Activated naive CD8-positive, alpha-beta T cell treated with anti-CD3 and anti-CD28 coated beads for 36 hours (primary cell): Measurements from ENCODE around the gene RSF1. TPM values are rescaled to one million over a fixed set of nuclear protein-coding genes. Genes with fewer than 3 reads are reported as not detected.

ENCODE experiments used
- DNase-seq: peaks from one replicate; pipeline ENCODE4 v3.0.0; 2021
- H3K27ac Mint-ChIP-seq: one replicate; pipeline ENCODE4 v1.8.0; 2022; ENCODE audit warnings: mild to moderate bottlenecking, moderate library complexity, mixed read lengths
- H3K27me3 Mint-ChIP-seq: one replicate; pipeline ENCODE4 v1.8.0; 2022; ENCODE audit warnings: mild to moderate bottlenecking, mixed read lengths
- H3K36me3 Mint-ChIP-seq: one replicate; pipeline ENCODE4 v1.8.0; 2021; ENCODE audit warnings: mild to moderate bottlenecking, mixed read lengths
- H3K4me1 Mint-ChIP-seq: one replicate; pipeline ENCODE4 v1.8.0; 2021; ENCODE audit warnings: mixed read lengths
- H3K4me3 Mint-ChIP-seq: one replicate; pipeline ENCODE4 v1.8.0; 2022; ENCODE audit warnings: mild to moderate bottlenecking, moderate library complexity, mixed read lengths
- H3K9me3 Mint-ChIP-seq: one replicate; pipeline ENCODE4 v1.8.0; 2022; ENCODE audit warnings: mixed read lengths
- total RNA-seq, 2 experiments: library from RNA; stranded (reverse); gene quantifications; one replicate each; pipeline ENCODE4 v1.2.3, GENCODE V29; 2021

The RSF1 gene
- total RNA-seq, 2 experiments from 2014 or later, result 40.5 to 48.3 TPM

DNA sequence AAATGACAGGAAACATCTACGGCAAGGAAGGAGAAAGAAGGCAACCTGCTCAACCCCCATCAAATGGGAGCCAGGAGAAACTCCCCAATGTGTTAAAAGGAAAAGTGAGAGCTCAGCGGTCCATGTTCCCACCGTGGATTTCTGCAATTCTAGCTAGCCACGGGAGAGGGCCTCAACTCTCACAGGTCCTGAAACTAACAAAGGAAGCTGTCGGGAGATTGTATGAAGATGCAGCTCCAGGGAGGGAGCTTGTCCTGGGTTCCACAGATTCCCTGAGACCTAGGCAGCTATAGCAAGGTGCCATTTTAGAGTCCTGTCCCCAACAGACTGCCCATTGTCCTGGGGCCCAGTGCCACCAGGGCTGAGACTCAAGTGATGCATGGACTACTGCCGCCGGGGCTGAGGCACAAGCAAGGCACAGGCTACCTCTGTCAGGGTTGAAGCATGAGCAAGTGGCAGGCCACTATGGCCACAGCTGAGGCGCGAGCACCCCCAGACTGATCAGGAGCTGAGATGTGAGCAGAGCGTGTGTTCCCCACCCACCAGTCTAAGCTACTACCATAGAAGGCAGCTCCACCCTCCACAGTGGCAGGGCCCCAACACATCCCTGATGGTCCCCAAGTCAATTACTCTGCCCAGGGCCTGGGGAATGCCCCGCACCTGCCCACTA lies 31.3 kb downstream of the RSF1 start:
- peaks cover 40% of the 10 kb centered on the region for H3K4me1 Mint-ChIP-seq
- H3K4me3 Mint-ChIP-seq, result no peak overlapping the region
- H3K27me3 Mint-ChIP-seq, result no peaks in the 10 kb centered on the region
- H3K9me3 Mint-ChIP-seq, result peaks cover 20% of the 10 kb centered on the region
- H3K36me3 Mint-ChIP-seq, result peaks cover 53% of the 10 kb centered on the region
- H3K27ac Mint-ChIP-seq, result peak overlapping the region; percentile 67
- DNase-seq, result no peak

DNA sequence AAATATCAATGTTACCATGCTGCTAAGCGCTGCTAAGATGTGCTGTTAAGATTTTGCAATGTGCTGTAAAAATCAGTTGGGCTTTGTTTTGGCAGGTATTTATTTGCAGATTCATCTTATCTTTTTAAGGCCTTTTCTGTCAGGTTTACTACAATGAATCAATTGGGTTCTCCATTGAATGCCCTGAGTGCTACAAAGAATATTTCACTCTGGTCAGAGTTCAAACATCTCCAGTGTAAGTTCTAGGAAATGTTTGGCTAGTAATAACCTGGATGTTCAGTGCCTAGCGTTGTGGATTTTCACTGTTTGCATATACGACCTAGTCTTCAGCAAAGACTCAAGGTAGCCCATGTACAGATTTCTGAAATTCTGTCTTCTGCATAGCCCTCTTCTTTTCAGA lies 36.0 kb downstream of the RSF1 start:
- H3K27me3 Mint-ChIP-seq, result no peaks in the 10 kb centered on the region
- no peak overlapping the region for H3K4me3 Mint-ChIP-seq
- DNase-seq, result no peak
- H3K36me3 Mint-ChIP-seq, result peaks cover 18% of the 10 kb centered on the region
- no peak overlapping the region for H3K27ac Mint-ChIP-seq
- no peaks in the 10 kb centered on the region for H3K9me3 Mint-ChIP-seq
- H3K4me1 Mint-ChIP-seq, result peaks cover 35% of the 10 kb centered on the region

DNA sequence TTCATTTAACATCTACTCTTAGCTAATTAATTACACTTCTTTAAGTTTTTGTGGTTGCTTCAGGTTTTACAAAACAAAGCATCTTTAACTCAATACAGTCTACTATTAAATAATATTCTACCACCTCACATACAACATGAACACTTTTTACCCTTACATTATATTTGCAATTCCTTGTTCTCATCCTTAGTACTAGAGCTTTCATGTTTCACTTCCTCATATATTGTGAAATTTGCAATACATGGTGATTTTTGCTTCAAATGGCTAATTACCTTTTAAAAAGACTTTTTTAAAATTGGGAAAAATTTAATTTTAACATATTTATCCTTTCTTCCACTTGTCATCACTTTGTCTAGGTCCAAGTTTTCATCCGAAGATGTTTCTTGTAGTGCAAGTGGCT lies 37.5 kb downstream of the RSF1 start:
- peaks cover 28% of the 10 kb centered on the region for H3K4me1 Mint-ChIP-seq
- no peak overlapping the region for H3K27ac Mint-ChIP-seq
- no peaks in the 10 kb centered on the region for H3K9me3 Mint-ChIP-seq
- H3K27me3 Mint-ChIP-seq, result no peaks in the 10 kb centered on the region
- H3K36me3 Mint-ChIP-seq, result peaks cover 8% of the 10 kb centered on the region
- no peak for DNase-seq
- no peak overlapping the region for H3K4me3 Mint-ChIP-seq

DNA sequence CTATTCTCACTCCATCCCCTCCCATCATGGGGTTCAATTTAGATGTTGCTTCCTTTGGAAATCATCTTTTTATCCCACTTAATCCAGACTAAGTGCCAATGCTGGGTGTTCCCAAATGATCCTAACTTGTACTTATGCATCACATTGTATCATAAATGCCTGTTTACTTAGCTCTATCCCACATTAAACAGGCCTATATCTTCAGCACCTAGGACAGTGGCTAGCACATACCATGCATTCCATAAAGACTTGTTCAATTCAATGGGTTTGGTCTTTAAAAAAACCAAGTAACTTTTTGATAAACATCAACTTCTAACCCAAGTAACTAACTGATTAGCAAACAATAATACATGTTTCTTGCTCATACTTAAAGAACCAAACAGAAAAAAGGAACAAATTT lies 40.6 kb downstream of the RSF1 start:
- no peak for DNase-seq
- peaks cover 5% of the 10 kb centered on the region for H3K36me3 Mint-ChIP-seq
- no peak overlapping the region for H3K27ac Mint-ChIP-seq
- no peak overlapping the region for H3K4me3 Mint-ChIP-seq
- H3K4me1 Mint-ChIP-seq, result peaks cover 24% of the 10 kb centered on the region
- no peaks in the 10 kb centered on the region for H3K9me3 Mint-ChIP-seq
- H3K27me3 Mint-ChIP-seq, result no peaks in the 10 kb centered on the region

DNA sequence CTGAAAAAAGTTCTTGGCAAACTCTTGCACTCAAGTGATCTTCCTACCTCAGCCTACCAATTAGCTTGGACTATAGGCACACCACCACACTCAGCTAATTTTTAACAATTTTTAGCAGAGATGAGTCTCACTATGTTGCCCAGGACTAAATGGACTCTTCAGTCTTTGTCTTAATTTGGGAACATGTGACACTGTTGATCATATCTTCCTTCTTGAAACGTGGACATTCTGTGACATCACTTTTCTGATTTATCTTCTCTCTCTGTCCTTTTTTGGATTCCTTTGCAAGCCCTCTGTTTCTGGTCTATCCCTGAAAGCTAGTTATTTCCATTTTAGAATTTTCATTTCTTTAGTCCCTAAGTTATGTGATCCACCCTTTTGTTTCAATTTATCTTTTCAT lies 42.0 kb downstream of the RSF1 start:
- DNase-seq, result no peak
- H3K27ac Mint-ChIP-seq, result no peak overlapping the region
- H3K36me3 Mint-ChIP-seq, result peaks cover 5% of the 10 kb centered on the region

DNA sequence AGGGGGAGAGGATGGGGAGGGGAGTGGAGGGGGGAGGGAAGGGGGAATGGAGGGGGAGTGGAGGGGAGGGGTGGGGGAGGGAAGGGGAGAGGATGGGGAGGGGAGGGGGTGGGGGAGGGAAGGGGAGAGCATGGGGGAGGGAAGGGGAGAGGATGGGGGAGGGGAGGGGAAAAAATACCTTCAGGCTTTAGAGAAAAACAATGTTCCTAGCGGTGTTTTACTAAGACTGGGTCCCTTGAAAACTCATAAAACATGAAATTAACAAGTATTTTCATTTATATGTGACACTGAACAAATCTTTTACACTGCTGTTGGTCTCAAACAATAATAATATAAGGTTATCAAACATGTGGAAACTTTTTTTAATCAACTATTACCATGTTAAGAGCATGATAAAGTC lies 42.4 kb downstream of the RSF1 start:
- peaks cover 5% of the 10 kb centered on the region for H3K36me3 Mint-ChIP-seq
- H3K9me3 Mint-ChIP-seq, result no peaks in the 10 kb centered on the region
- no peak overlapping the region for H3K27ac Mint-ChIP-seq
- H3K27me3 Mint-ChIP-seq, result no peaks in the 10 kb centered on the region
- no peak overlapping the region for H3K4me3 Mint-ChIP-seq
- peaks cover 23% of the 10 kb centered on the region for H3K4me1 Mint-ChIP-seq
- no peak for DNase-seq

More for the DNA sequence above, 42.0 kb downstream of the RSF1 start:
- peaks cover 23% of the 10 kb centered on the region for H3K4me1 Mint-ChIP-seq
- H3K9me3 Mint-ChIP-seq, result no peaks in the 10 kb centered on the region
- H3K27me3 Mint-ChIP-seq, result no peaks in the 10 kb centered on the region
- H3K4me3 Mint-ChIP-seq, result no peak overlapping the region

DNA sequence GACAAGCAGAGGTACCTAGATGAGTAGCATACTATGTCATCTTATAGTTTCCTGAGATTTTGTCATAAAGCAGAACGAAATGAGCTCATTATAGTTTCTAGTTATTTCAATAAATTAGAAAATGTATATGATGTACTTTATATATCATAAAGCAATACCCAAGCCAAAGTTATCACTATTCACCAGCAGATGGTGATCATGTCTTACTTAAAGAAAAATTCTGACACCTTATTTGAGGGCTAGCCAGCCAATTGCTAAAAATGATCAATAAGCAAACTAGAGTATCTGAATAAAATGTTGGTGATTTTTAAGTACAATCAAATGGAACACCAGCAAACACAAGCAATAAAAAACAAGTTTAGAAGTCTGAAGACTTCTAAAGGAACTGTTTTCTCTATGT lies 44.1 kb downstream of the RSF1 start:
- H3K27ac Mint-ChIP-seq, result no peak overlapping the region
- H3K9me3 Mint-ChIP-seq, result no peaks in the 10 kb centered on the region
- peaks cover 31% of the 10 kb centered on the region for H3K4me1 Mint-ChIP-seq
- H3K4me3 Mint-ChIP-seq, result no peak overlapping the region
- H3K36me3 Mint-ChIP-seq, result no peaks in the 10 kb centered on the region
- DNase-seq, result no peak
- H3K27me3 Mint-ChIP-seq, result no peaks in the 10 kb centered on the region

DNA sequence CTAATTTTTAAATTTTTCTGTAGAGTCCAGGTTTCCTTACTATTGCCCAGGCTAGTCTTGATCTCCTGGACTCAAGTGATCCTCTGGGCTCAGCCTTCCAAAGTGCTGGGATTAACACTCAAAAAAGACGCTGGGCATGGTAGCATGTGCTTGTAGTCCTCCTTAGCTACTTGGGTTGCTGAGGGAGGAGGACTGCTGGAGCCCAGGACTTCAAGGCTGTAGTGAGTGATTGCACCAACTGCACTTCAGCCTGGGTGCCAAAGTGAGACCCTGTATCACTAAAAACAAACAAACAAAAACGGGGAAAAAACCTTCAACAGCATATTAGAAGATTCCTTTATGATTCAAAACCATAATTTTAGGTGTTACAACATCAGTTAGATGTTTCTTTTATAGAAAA lies 44.6 kb downstream of the RSF1 start:
- peaks cover 34% of the 10 kb centered on the region for H3K4me1 Mint-ChIP-seq
- no peak overlapping the region for H3K4me3 Mint-ChIP-seq
- no peak for DNase-seq
- H3K36me3 Mint-ChIP-seq, result no peaks in the 10 kb centered on the region
- no peaks in the 10 kb centered on the region for H3K9me3 Mint-ChIP-seq
- H3K27ac Mint-ChIP-seq, result no peak overlapping the region
- no peaks in the 10 kb centered on the region for H3K27me3 Mint-ChIP-seq

DNA sequence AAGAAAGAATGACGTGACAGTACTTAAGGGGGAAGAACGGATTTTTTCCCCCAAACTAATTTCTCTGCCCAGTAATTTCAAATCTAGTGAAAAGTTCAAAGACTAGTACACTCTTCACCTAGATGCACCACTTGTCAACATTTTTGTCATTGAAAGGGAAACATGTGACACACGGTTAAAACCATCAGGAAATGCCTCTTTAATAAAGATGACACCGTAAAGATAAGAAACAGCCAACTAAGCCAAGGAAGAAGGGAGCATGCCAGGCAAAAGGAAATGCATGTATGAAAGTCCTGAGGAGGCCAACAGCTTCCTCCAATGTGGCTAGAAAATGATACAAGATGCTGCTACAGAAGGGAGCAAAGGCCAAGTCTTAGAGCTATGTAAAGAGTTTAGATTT lies 49.4 kb downstream of the RSF1 start:
- no peak overlapping the region for H3K4me3 Mint-ChIP-seq
- H3K9me3 Mint-ChIP-seq, result no peaks in the 10 kb centered on the region
- H3K36me3 Mint-ChIP-seq, result no peaks in the 10 kb centered on the region
- no peak for DNase-seq
- peaks cover 42% of the 10 kb centered on the region for H3K4me1 Mint-ChIP-seq
- H3K27ac Mint-ChIP-seq, result peak overlapping the region; percentile 30
- H3K27me3 Mint-ChIP-seq, result no peaks in the 10 kb centered on the region

DNA sequence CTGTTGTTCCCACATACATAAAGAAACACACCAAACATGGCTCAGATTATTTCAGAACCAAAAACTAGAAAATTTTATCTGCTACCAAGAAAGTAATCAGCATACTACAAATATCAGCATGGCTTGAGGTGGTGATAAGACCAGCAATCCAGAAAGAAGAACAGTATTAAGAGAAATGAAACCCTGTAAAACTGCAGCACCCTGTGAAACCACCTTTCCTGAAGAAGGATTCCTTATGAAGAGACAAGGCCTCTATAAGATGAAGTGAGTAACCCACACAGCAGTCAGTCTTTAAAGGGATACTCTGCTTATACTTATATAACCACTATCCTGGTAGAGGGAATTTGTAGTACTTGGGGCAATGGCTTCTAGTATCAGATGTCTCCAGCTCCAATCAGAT lies 49.9 kb downstream of the RSF1 start:
- Mint-ChIP-seq H3K27me3 (no peaks in the 10 kb centered on the region), H3K36me3 (no peaks in the 10 kb centered on the region), H3K27ac (peak overlapping the region; percentile 30), H3K9me3 (no peaks in the 10 kb centered on the region), H3K4me1 (peaks cover 44% of the 10 kb centered on the region), H3K4me3 (no peak overlapping the region)
- no peak for DNase-seq

DNA sequence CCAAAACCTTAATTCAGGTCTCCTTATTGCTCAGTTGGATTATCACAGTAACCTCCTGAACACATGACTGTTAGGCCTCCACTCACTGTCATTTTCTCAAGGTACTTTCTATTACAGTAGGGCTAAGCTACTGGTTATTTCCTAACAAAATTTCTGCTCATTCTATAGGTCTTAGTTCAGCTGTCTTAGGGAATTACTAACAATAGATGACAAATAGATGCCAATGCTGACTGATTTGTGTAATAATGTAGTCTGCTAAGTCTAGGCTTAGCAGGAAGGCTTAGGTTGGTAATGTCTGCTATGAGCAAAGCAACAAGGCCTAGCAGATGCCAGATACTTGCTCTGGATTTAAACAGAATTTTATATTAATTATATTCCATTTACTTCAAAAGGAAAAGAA lies 58.1 kb downstream of the RSF1 start:
- H3K4me1 Mint-ChIP-seq, result peaks cover 20% of the 10 kb centered on the region
- no peak overlapping the region for H3K4me3 Mint-ChIP-seq
- H3K36me3 Mint-ChIP-seq, result peaks cover 7% of the 10 kb centered on the region
- DNase-seq, result no peak
- H3K9me3 Mint-ChIP-seq, result no peaks in the 10 kb centered on the region
- no peak overlapping the region for H3K27ac Mint-ChIP-seq
- H3K27me3 Mint-ChIP-seq, result no peaks in the 10 kb centered on the region

DNA sequence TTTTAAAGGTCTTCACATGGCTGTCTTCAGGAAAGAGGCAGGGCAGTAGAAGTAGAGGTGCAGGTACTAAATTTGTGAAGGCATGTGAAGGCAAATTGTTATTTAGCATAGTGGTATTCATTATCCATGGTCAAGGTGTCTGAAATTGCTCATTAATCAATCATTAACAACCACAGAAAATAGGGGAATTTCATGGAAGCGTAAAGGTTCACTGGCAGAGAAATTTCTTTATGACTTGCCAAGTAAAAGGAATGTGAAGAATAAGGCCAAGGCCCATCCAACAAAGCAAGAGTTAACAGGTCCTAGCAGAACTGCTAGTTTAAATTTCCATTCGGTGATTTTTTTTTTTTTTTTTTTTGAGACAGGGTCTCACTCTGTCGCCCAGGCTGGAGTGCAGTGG lies 59.0 kb downstream of the RSF1 start:
- Mint-ChIP-seq H3K27ac (no peak overlapping the region), H3K27me3 (no peaks in the 10 kb centered on the region), H3K4me1 (peaks cover 14% of the 10 kb centered on the region), H3K9me3 (no peaks in the 10 kb centered on the region), H3K36me3 (peaks cover 11% of the 10 kb centered on the region), H3K4me3 (no peak overlapping the region)
- DNase-seq, result no peak

DNA sequence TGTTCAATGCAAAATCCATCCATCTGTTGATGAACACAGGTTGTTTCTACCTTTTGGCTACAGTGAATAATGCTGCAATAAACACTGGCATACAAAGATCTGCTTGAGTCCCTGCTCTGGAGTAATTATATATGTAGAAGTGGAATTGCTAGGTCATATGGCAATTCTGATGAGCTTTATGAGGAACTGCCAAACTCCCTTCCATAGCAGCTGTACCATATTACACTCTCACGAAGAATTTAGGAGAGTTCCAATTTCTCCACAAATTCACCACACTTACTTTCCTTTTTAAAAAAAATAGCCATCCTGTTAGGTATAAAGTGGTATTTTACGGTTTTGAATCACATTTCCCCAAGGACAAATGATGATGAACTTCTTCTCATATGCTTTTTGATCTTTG lies 62.2 kb downstream of the RSF1 start:
- Mint-ChIP-seq H3K4me3 (no peak overlapping the region), H3K27ac (no peak overlapping the region), H3K4me1 (peaks cover 4% of the 10 kb centered on the region), H3K27me3 (no peaks in the 10 kb centered on the region), H3K36me3 (peaks cover 19% of the 10 kb centered on the region), H3K9me3 (no peaks in the 10 kb centered on the region)
- no peak for DNase-seq

DNA sequence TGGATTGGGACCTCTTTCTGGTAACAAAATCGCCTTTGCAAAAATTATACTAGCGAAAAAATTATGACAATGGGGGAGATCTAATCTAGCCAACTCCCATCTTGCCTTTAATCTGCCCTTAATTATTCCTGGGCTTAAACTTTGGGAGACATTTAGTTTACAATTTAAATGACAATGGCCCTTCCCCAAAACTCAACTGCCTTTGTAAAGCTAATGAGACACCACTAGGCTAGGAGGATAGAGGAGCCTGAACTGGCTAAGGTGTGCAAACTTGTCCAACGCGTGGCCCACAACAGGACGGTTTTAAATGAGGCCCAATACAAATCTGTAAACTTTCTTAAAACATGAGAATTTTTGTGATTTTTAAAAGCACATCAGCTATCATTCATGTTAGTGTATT lies 67.3 kb downstream of the RSF1 start:
- no peak for DNase-seq
- Mint-ChIP-seq H3K36me3 (peaks cover 21% of the 10 kb centered on the region), H3K4me3 (no peak overlapping the region)

DNA sequence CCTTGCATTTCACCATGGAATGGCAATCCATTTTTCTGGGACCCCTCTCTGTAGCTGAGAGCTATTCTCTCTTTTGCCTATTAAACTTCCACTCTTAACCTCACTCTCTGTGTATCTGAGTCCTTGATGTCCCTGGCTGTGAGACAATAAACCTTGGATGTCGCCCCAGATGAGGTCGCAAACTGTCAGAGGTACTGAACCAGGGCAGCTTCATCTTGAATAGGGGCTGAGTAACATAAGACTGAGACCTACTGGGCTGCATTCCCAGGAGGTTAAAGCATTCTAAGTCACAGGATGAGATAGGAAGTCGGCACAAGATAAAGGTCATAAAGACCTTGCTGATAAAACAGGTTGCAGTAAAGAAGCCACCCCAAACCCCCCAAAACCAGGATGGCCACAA lies 68.0 kb downstream of the RSF1 start:
- no peaks in the 10 kb centered on the region for H3K27me3 Mint-ChIP-seq
- H3K9me3 Mint-ChIP-seq, result no peaks in the 10 kb centered on the region
- H3K36me3 Mint-ChIP-seq, result peaks cover 22% of the 10 kb centered on the region
- no peak overlapping the region for H3K4me3 Mint-ChIP-seq
- peaks cover 14% of the 10 kb centered on the region for H3K4me1 Mint-ChIP-seq
- H3K27ac Mint-ChIP-seq, result no peak overlapping the region
- DNase-seq, result no peak

More for the DNA sequence above, 67.3 kb downstream of the RSF1 start:
- Mint-ChIP-seq H3K4me1 (peaks cover 12% of the 10 kb centered on the region), H3K27ac (no peak overlapping the region), H3K9me3 (no peaks in the 10 kb centered on the region), H3K27me3 (no peaks in the 10 kb centered on the region)

DNA sequence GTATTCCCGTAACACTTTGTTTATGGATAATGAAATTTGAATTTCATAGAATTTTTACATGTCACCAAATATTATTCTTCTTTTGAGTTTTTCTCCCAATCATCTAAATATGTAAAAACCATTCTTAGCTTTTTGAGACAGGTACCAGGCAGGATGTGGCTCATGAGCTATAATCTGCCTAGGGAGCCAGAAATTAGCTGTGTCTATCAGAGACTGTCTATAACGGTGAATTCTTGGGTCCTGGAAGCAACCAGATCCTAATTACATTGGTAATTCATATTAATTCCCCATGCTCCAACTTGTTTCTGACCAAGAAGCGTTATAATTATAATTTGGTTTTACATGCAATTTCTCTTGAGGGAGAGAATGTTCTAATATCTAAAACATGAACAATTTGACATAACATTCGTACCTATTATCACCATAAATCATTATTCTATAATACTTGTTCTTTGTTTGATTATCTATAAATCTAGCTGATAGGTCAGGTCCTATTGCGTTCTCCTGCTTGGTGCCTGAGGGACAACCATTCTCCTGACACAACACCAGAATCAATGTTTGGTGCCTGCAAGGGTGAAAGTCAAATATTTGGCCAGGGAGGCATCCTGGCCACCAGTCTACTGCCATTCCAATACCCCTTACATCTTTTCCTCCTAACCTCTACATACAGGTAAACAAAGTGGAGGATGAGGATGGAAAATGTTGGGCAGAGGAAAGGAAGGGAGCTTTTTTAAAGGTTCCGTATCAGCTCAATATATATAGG lies 69.9 kb downstream of the RSF1 start:
- no peak for DNase-seq
- Mint-ChIP-seq H3K9me3 (no peaks in the 10 kb centered on the region), H3K27me3 (no peaks in the 10 kb centered on the region), H3K4me1 (peaks cover 14% of the 10 kb centered on the region), H3K4me3 (no peak overlapping the region), H3K36me3 (peaks cover 18% of the 10 kb centered on the region), H3K27ac (no peak overlapping the region)
